ENCODE measurements around the gene ADRA2B. TPM values are rescaled to one million over a fixed set of nuclear protein-coding genes. Genes with fewer than 3 reads are reported as not detected.

Gene ADRA2B
- total and polyA plus RNA-seq, 2 experiments from 2014 or later, result not detected

GRCh38 chr2:96103187-96103601 is 13.2 kb downstream of the ADRA2B start:
- H3K9me3 ChIP-seq (ENCODE audit: low read depth), result no peaks in the 10 kb centered on the region
- WGBS, 2 experiments (ENCODE audit: low coverage in 1 of 2, low lambda C conversion rate in 2 of 2, missing lambda C conversion rate in 2 of 2), result 82 to 83% methylated on average over 7 to 8 of the region's 8 CpGs
- no peaks in the 10 kb centered on the region for H3K79me2 ChIP-seq (ENCODE audit: insufficient read depth)
- H3F3A ChIP-seq (ENCODE audit: insufficient read depth), result no peaks in the 10 kb centered on the region
- in situ Hi-C loops (cut with MboI), result no loop called here
- no peaks in the 10 kb centered on the region for H3K9me2 ChIP-seq (ENCODE audit: insufficient read depth)
- DNase-seq, result no peak
- no peak overlapping the region for H3K27ac ChIP-seq
- no peak for TF ChIP-seq EZH2phosphoT487 (IDR thresholded peaks at IDR 0.05; ENCODE audit: insufficient read depth, low read depth)
- no peak for TF ChIP-seq EZH2 (IDR thresholded peaks at IDR 0.05; ENCODE audit: insufficient read depth, poor library complexity, severe bottlenecking)
- H2AFZ ChIP-seq, result no peak overlapping the region
- no peak overlapping the region for H3K4me2 ChIP-seq (ENCODE audit: unreplicated experiment)
- H3K4me3 ChIP-seq, result no peak overlapping the region
- no peaks in the 10 kb centered on the region for H3K36me3 ChIP-seq (ENCODE audit: low read depth)
- H4K20me1 ChIP-seq (ENCODE audit: insufficient read depth), result no peaks in the 10 kb centered on the region
- no peaks in the 10 kb centered on the region for H3K4me1 ChIP-seq (ENCODE audit: insufficient read depth)
- H3K27me3 ChIP-seq (replicated peaks; ENCODE audit: insufficient read depth), result no peaks in the 10 kb centered on the region
- H3K9ac ChIP-seq, result no peak overlapping the region

GRCh38 chr2:96102596-96103186 is 13.7 kb downstream of the ADRA2B start:
- TF ChIP-seq EZH2phosphoT487 (IDR thresholded peaks at IDR 0.05; ENCODE audit: insufficient read depth, low read depth) (no peak), EZH2 (IDR thresholded peaks at IDR 0.05; ENCODE audit: insufficient read depth, poor library complexity, severe bottlenecking) (no peak)
- H3K4me1 ChIP-seq (ENCODE audit: insufficient read depth), result no peaks in the 10 kb centered on the region

GRCh38 chr2:96100893-96101304 is 15.5 kb downstream of the ADRA2B start:
- no peaks in the 10 kb centered on the region for H3K9me2 ChIP-seq (ENCODE audit: insufficient read depth)
- H3F3A ChIP-seq (ENCODE audit: insufficient read depth), result no peaks in the 10 kb centered on the region
- no peaks in the 10 kb centered on the region for H3K27me3 ChIP-seq (replicated peaks; ENCODE audit: insufficient read depth)
- H3K79me2 ChIP-seq (ENCODE audit: insufficient read depth), result no peaks in the 10 kb centered on the region
- no peaks in the 10 kb centered on the region for H3K4me1 ChIP-seq (ENCODE audit: insufficient read depth)
- H3K4me3 ChIP-seq, result no peak overlapping the region
- in situ Hi-C loops (cut with MboI), result no loop called here
- TF ChIP-seq EZH2 (IDR thresholded peaks at IDR 0.05; ENCODE audit: insufficient read depth, poor library complexity, severe bottlenecking) (no peak), EZH2phosphoT487 (IDR thresholded peaks at IDR 0.05; ENCODE audit: insufficient read depth, low read depth) (no peak)
- DNase-seq, result no peak
- 85 to 86% methylated on average over 3 of the region's 3 CpGs for WGBS, 2 experiments (ENCODE audit: low coverage in 1 of 2, low lambda C conversion rate in 2 of 2, missing lambda C conversion rate in 2 of 2)
- no peak overlapping the region for H3K9ac ChIP-seq
- no peak overlapping the region for H2AFZ ChIP-seq
- no peaks in the 10 kb centered on the region for H4K20me1 ChIP-seq (ENCODE audit: insufficient read depth)
- no peak overlapping the region for H3K27ac ChIP-seq
- no peaks in the 10 kb centered on the region for H3K36me3 ChIP-seq (ENCODE audit: low read depth)
- H3K9me3 ChIP-seq (ENCODE audit: low read depth), result no peaks in the 10 kb centered on the region
- H3K4me2 ChIP-seq (ENCODE audit: unreplicated experiment), result no peak overlapping the region

More at GRCh38 chr2:96102596-96103186, 13.7 kb downstream of the ADRA2B start:
- H3K4me2 ChIP-seq (ENCODE audit: unreplicated experiment), result no peak overlapping the region
- in situ Hi-C loops (cut with MboI), result no loop called here
- no peaks in the 10 kb centered on the region for H3K79me2 ChIP-seq (ENCODE audit: insufficient read depth)
- no peaks in the 10 kb centered on the region for H4K20me1 ChIP-seq (ENCODE audit: insufficient read depth)
- 92 to 94% methylated on average over 15 of the region's 15 CpGs for WGBS, 2 experiments (ENCODE audit: low coverage in 1 of 2, low lambda C conversion rate in 2 of 2, missing lambda C conversion rate in 2 of 2)
- H3K27ac ChIP-seq, result no peak overlapping the region
- H3K9me3 ChIP-seq (ENCODE audit: low read depth), result no peaks in the 10 kb centered on the region
- H3K9me2 ChIP-seq (ENCODE audit: insufficient read depth), result no peaks in the 10 kb centered on the region
- no peak overlapping the region for H3K9ac ChIP-seq
- H3K4me3 ChIP-seq, result no peak overlapping the region
- no peaks in the 10 kb centered on the region for H3K27me3 ChIP-seq (replicated peaks; ENCODE audit: insufficient read depth)
- H3K36me3 ChIP-seq (ENCODE audit: low read depth), result no peaks in the 10 kb centered on the region
- H3F3A ChIP-seq (ENCODE audit: insufficient read depth), result no peaks in the 10 kb centered on the region
- no peak for DNase-seq
- no peak overlapping the region for H2AFZ ChIP-seq

- Histone ChIP-seq H3K4me2 (ENCODE audit: unreplicated experiment) (no peak overlapping the region), H4K20me1 (ENCODE audit: insufficient read depth) (no peaks in the 10 kb centered on the region), H2AFZ (no peak overlapping the region), H3K27ac (no peak overlapping the region), H3F3A (ENCODE audit: insufficient read depth) (no peaks in the 10 kb centered on the region), H3K4me3 (no peak overlapping the region), H3K4me1 (ENCODE audit: insufficient read depth) (no peaks in the 10 kb centered on the region), H3K9ac (no peak overlapping the region), H3K9me2 (ENCODE audit: insufficient read depth) (no peaks in the 10 kb centered on the region), H3K27me3 (replicated peaks; ENCODE audit: insufficient read depth) (no peaks in the 10 kb centered on the region), H3K79me2 (ENCODE audit: insufficient read depth) (no peaks in the 10 kb centered on the region), H3K9me3 (ENCODE audit: low read depth) (no peaks in the 10 kb centered on the region), H3K36me3 (ENCODE audit: low read depth) (no peaks in the 10 kb centered on the region)
- no peak for TF ChIP-seq EZH2phosphoT487 (IDR thresholded peaks at IDR 0.05; ENCODE audit: insufficient read depth, low read depth)
- no peak for TF ChIP-seq EZH2 (IDR thresholded peaks at IDR 0.05; ENCODE audit: insufficient read depth, poor library complexity, severe bottlenecking)
- 75 to 78% methylated on average over 8 to 12 of the region's 12 CpGs for WGBS, 2 experiments (ENCODE audit: low coverage in 1 of 2, low lambda C conversion rate in 2 of 2, missing lambda C conversion rate in 2 of 2)
- DNase-seq, result no peak
- in situ Hi-C loops (cut with MboI), result no loop called here
These were observed 16.2 kb downstream of the ADRA2B start for GRCh38 chr2:96099861-96100798.
